HG03457 (cell line): Measurements from ENCODE around the gene EVI5.

ENCODE experiments used
- ATAC-seq: cut with Tn5 transposase; IDR thresholded peaks from one replicate; pipeline ENCODE4 v1.9.1; 2021; ENCODE audit warnings: moderate number of reproducible peaks; ENCODE audit not compliant: unreplicated experiment

The EVI5 gene

DNA sequence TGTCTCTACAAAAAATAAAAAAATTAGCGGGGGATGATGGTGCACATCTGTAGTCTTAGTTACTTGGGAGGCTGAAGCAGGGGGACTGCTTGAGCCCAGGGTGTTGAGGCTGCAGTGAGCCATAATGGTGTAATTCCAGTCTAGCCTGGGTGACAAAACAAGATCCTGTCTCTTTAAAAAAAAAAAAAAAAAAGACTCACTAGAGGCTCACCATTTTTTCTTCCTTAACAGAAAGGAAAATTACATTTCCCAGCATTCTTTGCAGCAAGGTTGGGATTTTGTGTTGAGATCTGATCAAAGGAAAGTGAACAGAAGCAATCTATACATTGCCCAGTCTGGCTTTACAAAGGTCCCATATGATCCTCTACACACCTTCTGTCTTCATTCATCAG lies 319.7 kb downstream of the EVI5 start:
- ATAC-seq, result no peak

DNA sequence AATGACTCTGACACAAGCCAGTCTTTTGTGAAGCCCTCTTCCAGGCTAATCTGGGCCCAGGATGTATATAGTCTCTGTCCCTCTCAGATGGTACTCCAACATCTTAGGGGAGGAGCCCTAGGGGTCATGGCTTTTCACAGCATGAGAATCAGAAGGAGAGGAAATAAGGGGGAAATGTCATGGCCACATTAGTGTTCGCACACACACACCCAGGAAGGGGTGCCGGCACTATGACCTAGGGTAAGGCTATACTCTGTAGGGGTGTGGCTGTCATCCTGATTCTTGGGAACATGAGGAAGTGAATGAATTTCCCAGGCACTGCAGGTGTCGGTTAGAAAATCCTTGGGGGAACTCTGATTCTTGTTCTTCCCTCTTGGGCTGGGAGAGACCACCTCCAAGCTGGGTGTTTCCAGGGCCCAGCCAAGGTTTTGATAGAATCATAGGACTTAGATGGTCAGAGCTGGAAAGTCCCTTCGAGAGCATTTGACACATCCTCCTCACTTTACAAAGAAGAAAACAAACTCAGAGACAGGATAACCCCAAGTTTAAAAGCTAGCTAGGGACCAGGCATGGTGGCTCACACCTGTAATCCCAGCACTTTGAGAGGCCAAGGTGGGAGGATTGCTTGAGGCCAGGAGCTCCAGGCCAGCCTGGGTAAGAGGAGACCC lies 320.2 kb downstream of the EVI5 start:
- no peak for ATAC-seq

DNA sequence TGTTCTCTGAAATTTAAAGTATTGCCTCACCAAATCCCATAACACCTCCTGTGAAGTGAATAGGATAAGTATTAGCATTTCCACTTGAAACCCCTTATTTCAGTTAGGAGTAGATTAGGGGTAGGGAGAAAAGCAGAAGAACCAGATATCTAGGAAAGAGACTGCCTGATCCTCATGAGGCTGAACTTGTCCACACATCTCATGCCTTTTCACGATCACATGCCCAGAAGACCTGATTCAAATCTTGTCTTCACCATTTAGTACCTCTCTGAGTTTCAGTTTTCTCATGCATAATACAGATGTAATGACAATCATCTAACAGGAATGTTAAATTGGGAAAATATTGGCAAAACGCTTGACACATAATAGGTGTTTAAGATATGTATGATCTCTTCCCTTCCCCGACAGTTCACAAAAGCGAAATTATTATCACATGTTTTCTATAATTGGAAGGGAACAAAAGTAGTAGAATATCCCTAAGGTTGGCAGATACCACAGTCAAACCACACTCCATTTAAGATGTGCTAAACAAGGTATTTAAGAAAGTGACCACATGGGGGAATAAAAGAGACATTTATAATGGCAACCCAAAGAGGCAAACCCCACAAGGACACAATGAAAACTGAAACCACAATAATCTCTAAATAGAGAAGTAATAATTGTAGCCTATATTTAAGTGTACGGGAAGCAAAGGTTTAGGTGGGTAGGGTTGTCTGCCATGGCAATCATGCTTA lies 323.4 kb downstream of the EVI5 start:
- ATAC-seq, result peak; percentile 58

DNA sequence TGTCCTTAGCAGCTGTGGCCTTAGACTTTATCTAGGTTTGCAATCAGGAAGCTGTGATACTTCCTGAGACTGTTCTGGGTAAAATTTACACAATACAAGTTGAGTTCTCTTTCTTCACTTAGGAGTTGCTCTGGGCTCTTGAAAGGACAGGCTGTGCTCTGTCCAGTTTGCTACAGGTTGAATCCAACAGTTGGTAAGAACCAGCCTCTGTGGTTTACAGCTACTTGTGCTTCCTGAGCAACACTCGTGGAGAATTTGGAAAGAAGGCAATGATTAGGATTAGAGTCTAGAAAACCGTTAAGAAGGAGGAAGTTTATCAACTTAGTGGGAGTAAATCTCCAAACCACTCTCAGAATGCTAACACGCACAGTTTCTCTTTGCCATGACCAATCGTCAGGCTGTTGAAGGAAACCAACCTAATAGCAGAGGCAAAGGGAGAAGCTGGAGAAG lies 325.0 kb downstream of the EVI5 start:
- ATAC-seq, result no peak
